ENCODE results near the gene FEM1A. TPM values are rescaled to one million over a fixed set of nuclear protein-coding genes. Genes with fewer than 3 reads are reported as not detected.
"Not testable (repeated sequence)": the region's sequence is repeated elsewhere in the genome, so short reads cannot be mapped to it uniquely, and the experiment has no call there.

The FEM1A gene
- total and polyA plus RNA-seq, 9 of the 15 experiments (the other 6 are each of a cell fraction or from before 2014, with no cell fraction given) = 0.08 to 19.0 (median 6.8) TPM

DNA sequence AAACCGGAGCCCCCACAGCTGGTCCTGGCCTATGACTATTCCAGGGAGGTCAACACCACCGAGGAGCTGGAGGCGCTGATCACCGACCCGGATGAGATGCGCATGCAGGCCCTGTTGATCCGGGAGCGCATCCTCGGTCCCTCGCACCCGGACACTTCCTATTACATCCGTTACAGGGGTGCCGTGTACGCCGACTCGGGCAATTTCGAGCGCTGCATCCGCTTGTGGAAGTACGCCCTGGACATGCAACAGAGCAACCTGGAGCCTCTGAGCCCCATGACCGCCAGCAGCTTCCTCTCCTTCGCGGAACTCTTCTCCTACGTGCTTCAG, 1.3 kb downstream of the FEM1A start:
- DNase-seq (ENCODE audit: extremely low read depth in 1 of 4, low spot score in 3 of 4) = peak in 1 of 4 experiments; percentile 10
- Histone ChIP-seq H3K27ac (ENCODE audit: extremely low read depth, low read depth, low read length) (peak overlapping the region; percentile 98), H3K36me3 (ENCODE audit: control insufficient read depth, insufficient read depth, low read length) (peaks cover 47% of the 10 kb centered on the region; the same call in 2 of the 3 replicates), H3K4me3 (peak overlapping the region; percentile 93), H3K4me1 (replicated peaks in 1 of 2; ENCODE audit: control insufficient read depth in 2 of 2, insufficient read depth in 2 of 2, low read length in 2 of 2) (peaks cover 14 to 52% of the 10 kb centered on the region in 2 experiments), H3K9ac (ENCODE audit: insufficient read depth in 1 of 2, low read depth in 2 of 2, low read length in 2 of 2) (peak overlapping the region; percentile 95 to 100), H3K4me2 (ENCODE audit: insufficient read depth, low read length) (peak overlapping the region; percentile 88), H4K20me1 (replicated peaks; ENCODE audit: control insufficient read depth, insufficient read depth, low read length) (peaks cover 19% of the 10 kb centered on the region), H3K79me2 (ENCODE audit: control insufficient read depth, insufficient read depth, low read length) (peaks cover 53% of the 10 kb centered on the region)
- FAIRE-seq; H3K9me1 ChIP-seq (ENCODE audit: control insufficient read depth, insufficient read depth, low read length); intact Hi-C loops (cut with micrococcal nuclease); H3K27me3 ChIP-seq (ENCODE audit: control insufficient read depth in 2 of 2, insufficient read depth in 2 of 2, low read length in 2 of 2); BruUV-seq (replicated peaks); H3K9me3 ChIP-seq (replicated peaks; ENCODE audit: control insufficient read depth, insufficient read depth, low read depth, low read length); H2AFZ ChIP-seq (ENCODE audit: low read depth, low read length); ATAC-seq; CTCF ChIA-PET (ENCODE audit: low intra/inter-chr PET ratio): not testable (repeated sequence)
- TF ChIP-seq TEAD1 (CRISPR knock-in tag; IDR thresholded peaks at IDR 0.05) = 0 out of 4 replicates have a peak, but pooled peaks of 1 of the 2 experiments have one; percentile 40
- POLR2A ChIA-PET = interaction anchor here (0.8 kb wide), 1 partner anchor 8 kb away, joined by 3 read pairs; no protein-coding TSS in a partner anchor
- in situ Hi-C loops (cut with MboI) = loop anchor here (5.0 to 10.0 kb wide), 2 partner anchors 61 to 218 kb away; no protein-coding TSS in a partner anchor
- 19% methylated on average over 24 of the region's 24 CpGs for WGBS (ENCODE audit: insufficient coverage, low coverage, missing lambda C conversion rate)

DNA sequence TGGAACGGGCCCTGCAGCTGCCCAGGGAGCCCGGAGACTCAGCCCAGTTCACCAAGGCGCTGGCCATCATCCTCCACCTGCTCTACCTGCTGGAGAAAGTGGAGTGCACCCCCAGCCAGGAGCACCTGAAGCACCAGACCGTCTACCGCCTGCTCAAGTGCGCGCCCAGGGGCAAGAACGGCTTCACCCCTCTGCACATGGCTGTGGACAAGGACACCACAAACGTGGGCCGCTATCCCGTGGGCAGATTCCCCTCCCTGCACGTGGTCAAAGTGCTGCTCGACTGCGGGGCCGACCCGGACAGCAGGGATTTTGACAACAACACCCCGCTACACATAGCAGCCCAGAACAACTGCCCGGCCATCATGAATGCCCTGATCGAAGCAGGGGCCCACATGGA, 1.7 kb downstream of the FEM1A start:
- ATAC-seq; H3K27me3 ChIP-seq (ENCODE audit: control insufficient read depth in 2 of 2, insufficient read depth in 2 of 2, low read length in 2 of 2); BruUV-seq (replicated peaks); H3K9me3 ChIP-seq (replicated peaks; ENCODE audit: control insufficient read depth, insufficient read depth, low read depth, low read length); intact Hi-C loops (cut with micrococcal nuclease); H2AFZ ChIP-seq (ENCODE audit: low read depth, low read length); H3K9me1 ChIP-seq (ENCODE audit: control insufficient read depth, insufficient read depth, low read length); CTCF ChIA-PET (ENCODE audit: low intra/inter-chr PET ratio); FAIRE-seq; H3K27ac ChIP-seq (ENCODE audit: extremely low read depth, low read depth, low read length): not testable (repeated sequence)
- Histone ChIP-seq H3K4me3 (peak overlapping the region; percentile 93), H3K4me1 (replicated peaks in 1 of 2; ENCODE audit: control insufficient read depth in 2 of 2, insufficient read depth in 2 of 2, low read length in 2 of 2) (peaks cover 14 to 52% of the 10 kb centered on the region in 2 experiments), H4K20me1 (replicated peaks; ENCODE audit: control insufficient read depth, insufficient read depth, low read length) (peaks cover 19% of the 10 kb centered on the region), H3K36me3 (ENCODE audit: control insufficient read depth, insufficient read depth, low read length) (peaks cover 47% of the 10 kb centered on the region; the same call in 2 of the 3 replicates), H3K4me2 (ENCODE audit: insufficient read depth, low read length) (peak overlapping the region; percentile 88), H3K79me2 (ENCODE audit: control insufficient read depth, insufficient read depth, low read length) (peaks cover 53% of the 10 kb centered on the region), H3K9ac (ENCODE audit: insufficient read depth in 1 of 2, low read depth in 2 of 2, low read length in 2 of 2) (peak overlapping the region; percentile 95 to 100; a peak in 3 of 4 replicates)
- POLR2A ChIA-PET = interaction anchor here (0.6 kb wide), 1 partner anchor 120 kb away, joined by 3 read pairs; no protein-coding TSS in a partner anchor
- in situ Hi-C loops (cut with MboI) = loop anchor here (5.0 to 10.0 kb wide), 2 partner anchors 61 to 218 kb away; no protein-coding TSS in a partner anchor
- 77% methylated on average over 13 of the region's 19 CpGs for whole genome bisulfite sequencing (ENCODE audit: insufficient coverage, low coverage, missing lambda C conversion rate)
- DNase-seq (ENCODE audit: extremely low read depth in 1 of 4, low spot score in 3 of 4) = peak in 1 of 4 experiments; percentile 2
- TF ChIP-seq CBFB (CRISPR knock-in tag; IDR thresholded peaks at IDR 0.05) (0 out of 2 replicates have a peak, but pooled peaks have one; percentile 3), POLR2G (IDR thresholded peaks at IDR 0.05; ENCODE audit: low read depth, low read length) (peak; percentile 59; the same call in 1 of the 2 replicates), RBFOX2 (IDR thresholded peaks at IDR 0.05; ENCODE audit: low read depth, low read length) (peak; percentile 69)
- TF ChIP-seq, protein P1, sequence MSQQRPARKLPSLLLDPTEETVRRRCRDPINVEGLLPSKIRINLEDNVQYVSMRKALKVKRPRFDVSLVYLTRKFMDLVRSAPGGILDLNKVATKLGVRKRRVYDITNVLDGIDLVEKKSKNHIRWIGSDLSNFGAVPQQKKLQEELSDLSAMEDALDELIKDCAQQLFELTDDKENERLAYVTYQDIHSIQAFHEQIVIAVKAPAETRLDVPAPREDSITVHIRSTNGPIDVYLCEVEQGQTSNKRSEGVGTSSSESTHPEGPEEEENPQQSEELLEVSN (IDR thresholded peaks at IDR 0.05; ENCODE audit: borderline replicate concordance in 1 of 2, extremely low read depth in 1 of 2, insufficient read depth in 1 of 2, insufficient read length in 1 of 2, low read depth in 1 of 2, low read length in 1 of 2, poor library complexity in 1 of 2, severe bottlenecking in 1 of 2) = peak in 1 of 2 experiments; percentile 8
- TF ChIP-seq, protein P2, sequence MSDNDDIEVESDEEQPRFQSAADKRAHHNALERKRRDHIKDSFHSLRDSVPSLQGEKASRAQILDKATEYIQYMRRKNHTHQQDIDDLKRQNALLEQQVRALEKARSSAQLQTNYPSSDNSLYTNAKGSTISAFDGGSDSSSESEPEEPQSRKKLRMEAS (CRISPR knock-in tag; IDR thresholded peaks at IDR 0.05) = peak; percentile 53
